GM18526 (cell line): Measurements from ENCODE around the gene ZNF300.

ENCODE experiments used
- POLR2A ChIP-seq: IDR thresholded peaks from 3 replicates; pipeline ENCODE4 v1.6.1; 2011; ENCODE audit not compliant: insufficient read length; ENCODE audit errors: extremely low read depth

ZNF300 gene

GRCh38 chr5:150904479-150905311 is at the start of gene ZNF300:
Gene ZNF300 (minus strand): TSS chr5:150904980. CDS start chr5:150903155, 1,825 bp downstream.
- no peak for TF ChIP-seq POLR2A

DNA sequence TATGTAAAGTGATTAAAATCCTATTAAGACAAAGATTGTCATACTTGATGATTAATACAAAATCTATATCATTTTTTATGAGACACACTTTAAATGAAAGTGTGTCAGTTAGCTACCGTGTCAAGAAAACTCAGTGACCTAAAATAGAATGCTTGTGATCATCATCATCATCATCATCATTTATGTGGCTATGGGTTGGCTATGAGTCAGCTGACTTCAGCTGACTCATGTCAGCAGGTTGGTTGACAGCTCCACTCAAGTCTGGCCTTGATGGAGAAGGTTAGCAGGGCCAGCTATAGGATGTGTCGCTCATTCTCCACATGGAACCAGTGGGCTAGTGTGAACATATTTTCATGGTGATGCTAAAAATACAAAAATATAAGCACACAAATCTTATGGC is 43.8 kb upstream of the ZNF300 start:
- TF ChIP-seq POLR2A: no peak

- no peak for TF ChIP-seq POLR2A
Measured at GRCh38 chr5:150946351-150946905, 41.6 kb upstream of the ZNF300 start.

DNA sequence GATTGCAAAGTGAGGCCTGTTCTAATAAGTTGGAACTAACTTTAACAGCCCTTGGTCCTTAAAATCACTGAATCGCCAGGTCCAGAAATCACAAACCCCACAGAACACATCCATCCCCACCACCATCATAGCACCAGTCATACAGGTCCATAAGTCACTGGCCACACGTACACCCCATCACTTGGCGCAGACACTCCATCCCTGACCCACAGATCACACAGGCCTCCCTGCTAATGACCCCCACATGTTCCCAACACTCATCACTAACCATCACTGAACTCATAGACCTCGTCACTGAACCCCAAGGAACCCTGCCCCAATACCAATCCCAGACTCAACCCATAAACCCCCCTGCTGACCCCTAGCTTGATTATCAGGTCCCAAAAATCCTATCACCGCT is 41.2 kb upstream of the ZNF300 start:
- no peak for TF ChIP-seq POLR2A

DNA sequence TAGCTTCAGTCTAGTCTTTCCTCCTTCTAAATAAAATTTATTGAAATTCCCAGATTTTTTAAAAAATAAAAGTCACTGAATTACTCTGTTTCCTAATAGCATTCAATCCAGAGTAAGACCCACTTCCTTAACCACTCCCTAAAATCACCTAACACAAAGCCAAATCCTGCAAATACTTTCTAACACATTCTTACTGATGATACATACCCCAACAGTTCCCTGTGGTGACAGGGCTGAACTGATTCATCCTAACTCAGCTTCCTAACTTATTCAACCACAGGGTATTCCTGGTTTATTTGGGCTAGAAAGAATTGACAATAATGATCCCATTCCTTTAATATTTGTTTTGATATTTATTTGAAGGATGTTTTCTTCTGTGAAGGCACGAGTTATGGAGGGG is 40.7 kb upstream of the ZNF300 start:
- TF ChIP-seq POLR2A: no peak

GRCh38 chr5:150931368-150931965 is 26.7 kb upstream of the ZNF300 start:
- TF ChIP-seq POLR2A: no peak

GRCh38 chr5:150918613-150919012 is 13.8 kb upstream of the ZNF300 start:
- TF ChIP-seq POLR2A: no peak

- no peak for TF ChIP-seq POLR2A
Measured at GRCh38 chr5:150912312-150912814, 7.6 kb upstream of the ZNF300 start.

GRCh38 chr5:150905312-150905683 is 518 bp upstream of the ZNF300 start:
- no peak for TF ChIP-seq POLR2A

GRCh38 chr5:150901446-150901845 is 3.3 kb downstream of the ZNF300 start:
- TF ChIP-seq POLR2A: no peak

GRCh38 chr5:150895431-150896428 is 9.1 kb downstream of the ZNF300 start:
- no peak for TF ChIP-seq POLR2A

DNA sequence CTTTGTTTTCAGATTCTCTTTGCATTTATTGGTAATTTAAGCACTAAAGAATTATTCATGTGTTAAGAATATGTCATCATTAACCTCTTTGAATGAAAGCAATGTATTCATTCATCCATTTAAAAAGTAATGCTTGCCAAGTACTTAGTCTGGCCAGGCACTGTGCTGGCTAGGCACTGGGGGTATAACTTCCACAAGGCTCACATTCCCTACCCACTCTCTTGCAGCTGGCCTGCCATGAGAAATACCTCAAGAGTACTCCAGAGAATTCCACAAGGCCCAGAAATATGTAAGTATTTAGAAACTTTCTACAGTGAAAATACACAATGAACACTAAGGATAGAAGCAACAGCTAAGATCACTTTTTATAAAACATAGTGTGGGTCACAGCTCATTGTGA is 25.4 kb downstream of the ZNF300 start:
- TF ChIP-seq POLR2A: no peak

GRCh38 chr5:150862070-150862469 is 42.7 kb downstream of the ZNF300 start:
- no peak for TF ChIP-seq POLR2A

DNA sequence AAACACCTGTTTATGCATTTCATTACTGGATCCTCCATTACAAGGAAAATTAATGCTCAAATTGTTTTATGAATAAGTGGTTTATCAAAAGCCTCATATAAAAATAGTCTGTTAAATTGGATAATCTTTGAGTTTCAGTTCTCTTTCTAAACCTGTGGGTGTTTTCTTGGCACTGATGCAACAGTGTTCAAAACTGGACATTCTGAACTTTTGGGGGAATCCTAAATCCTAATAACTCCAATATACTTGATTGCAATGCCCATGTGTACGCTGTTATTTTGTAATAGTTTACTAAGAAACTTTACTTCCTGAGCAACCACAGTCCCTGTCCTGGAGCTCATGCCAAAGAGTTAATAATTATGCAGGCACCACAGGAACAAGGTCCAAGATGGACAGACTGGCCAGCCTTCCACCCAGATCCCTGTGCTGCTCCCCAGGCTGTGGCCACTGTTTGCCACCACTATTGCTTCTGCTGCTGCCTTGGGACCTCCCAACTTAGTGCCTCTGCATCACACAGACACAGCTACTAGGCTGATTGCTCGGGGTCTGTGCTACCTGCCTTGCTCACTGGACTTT is 44.4 kb downstream of the ZNF300 start:
- no peak for TF ChIP-seq POLR2A

GRCh38 chr5:150853561-150853960 is 51.2 kb downstream of the ZNF300 start:
- TF ChIP-seq POLR2A: no peak
